Measurements from ENCODE around the gene COL11A1. TPM values are rescaled to one million over a fixed set of nuclear protein-coding genes. Genes with fewer than 3 reads are reported as not detected.
"Not testable (repeated sequence)": the region's sequence is repeated elsewhere in the genome, so short reads cannot be mapped to it uniquely, and the experiment has no call there.

The COL11A1 gene
- total RNA-seq, 2 donors from 2014 or later = not detected

GRCh38 chr1:102941366-102941947, 166.9 kb downstream of the COL11A1 start:
- Mint-ChIP-seq H3K27ac (no peak overlapping the region), H3K9me3 (no peaks in the 10 kb centered on the region), H3K4me3 (no peak overlapping the region), H3K36me3 (ENCODE audit: insufficient read depth in 2 of 2) (no peaks in the 10 kb centered on the region), H3K27me3 (ENCODE audit: low read depth) (no peaks in the 10 kb centered on the region), H3K4me1 (ENCODE audit: low read depth) (no peaks in the 10 kb centered on the region)
- ATAC-seq (replicated peaks in 1 of 2) (no peak), DNase-seq (no peak)

- Mint-ChIP-seq H3K9me3 (peaks cover 0 to 4% of the 10 kb centered on the region in 2 donors), H3K4me3 (no peak overlapping the region), H3K4me1 (ENCODE audit: low read depth) (no peaks in the 10 kb centered on the region), H3K27ac (no peak overlapping the region), H3K27me3 (ENCODE audit: low read depth) (no peaks in the 10 kb centered on the region), H3K36me3 (ENCODE audit: insufficient read depth in 2 of 2) (no peaks in the 10 kb centered on the region)
- no peak for ATAC-seq (replicated peaks in 1 of 2)
- no peak for DNase-seq
These were observed 170.9 kb downstream of the COL11A1 start for GRCh38 chr1:102937401-102937800.

GRCh38 chr1:102933362-102933761, 175.0 kb downstream of the COL11A1 start:
- not testable (repeated sequence) for H3K4me3 Mint-ChIP-seq

GRCh38 chr1:102919659-102920058, 188.7 kb downstream of the COL11A1 start:
- no peak overlapping the region for H3K4me3 Mint-ChIP-seq
- no peaks in the 10 kb centered on the region for H3K36me3 Mint-ChIP-seq (ENCODE audit: insufficient read depth in 2 of 2)
- no peaks in the 10 kb centered on the region for H3K27me3 Mint-ChIP-seq (ENCODE audit: low read depth)
- DNase-seq (no peak), ATAC-seq (replicated peaks in 1 of 2) (no peak)
- no peak overlapping the region for H3K27ac Mint-ChIP-seq
- H3K9me3 Mint-ChIP-seq = no peaks in the 10 kb centered on the region
- H3K4me1 Mint-ChIP-seq (ENCODE audit: low read depth) = no peaks in the 10 kb centered on the region

More at GRCh38 chr1:102933362-102933761, 175.0 kb downstream of the COL11A1 start:
- H3K36me3 Mint-ChIP-seq (ENCODE audit: insufficient read depth in 2 of 2); H3K27me3 Mint-ChIP-seq (ENCODE audit: low read depth); DNase-seq; H3K27ac Mint-ChIP-seq; H3K4me1 Mint-ChIP-seq (ENCODE audit: low read depth); ATAC-seq (replicated peaks in 1 of 2); H3K9me3 Mint-ChIP-seq: not testable (repeated sequence)

- ATAC-seq (replicated peaks in 1 of 2) = no peak
- H3K4me1 Mint-ChIP-seq (ENCODE audit: low read depth) = no peaks in the 10 kb centered on the region
- DNase-seq = no peak
- H3K27ac Mint-ChIP-seq = no peak overlapping the region
- H3K4me3 Mint-ChIP-seq = no peak overlapping the region
- H3K36me3 Mint-ChIP-seq (ENCODE audit: insufficient read depth in 2 of 2) = no peaks in the 10 kb centered on the region
- H3K9me3 Mint-ChIP-seq = no peaks in the 10 kb centered on the region
- no peaks in the 10 kb centered on the region for H3K27me3 Mint-ChIP-seq (ENCODE audit: low read depth)
These were observed 206.3 kb downstream of the COL11A1 start for GRCh38 chr1:102901996-102902395.

DNA sequence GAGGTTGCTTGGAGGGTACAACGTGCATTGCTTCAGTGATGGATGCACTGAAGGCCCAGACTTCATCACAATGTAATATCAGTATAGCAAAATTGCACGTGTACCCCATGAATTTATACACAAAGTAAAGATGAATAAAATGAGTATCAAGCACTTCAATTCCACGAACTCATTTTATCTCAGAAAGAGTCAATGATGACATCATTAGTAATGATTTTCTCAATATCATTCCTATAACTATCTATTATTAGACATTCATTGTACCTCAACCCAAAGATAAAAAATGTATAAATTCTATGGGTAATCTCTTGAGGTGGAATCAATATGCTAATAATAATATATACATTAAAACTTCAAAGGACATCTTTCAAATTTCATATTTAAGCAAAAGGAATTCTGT, 208.4 kb downstream of the COL11A1 start:
- Mint-ChIP-seq H3K27me3 (ENCODE audit: low read depth) (no peaks in the 10 kb centered on the region), H3K36me3 (ENCODE audit: insufficient read depth in 2 of 2) (no peaks in the 10 kb centered on the region), H3K4me1 (ENCODE audit: low read depth) (no peaks in the 10 kb centered on the region), H3K9me3 (no peaks in the 10 kb centered on the region), H3K4me3 (no peak overlapping the region), H3K27ac (no peak overlapping the region)
- no peak for ATAC-seq (replicated peaks in 1 of 2)
- no peak for DNase-seq

DNA sequence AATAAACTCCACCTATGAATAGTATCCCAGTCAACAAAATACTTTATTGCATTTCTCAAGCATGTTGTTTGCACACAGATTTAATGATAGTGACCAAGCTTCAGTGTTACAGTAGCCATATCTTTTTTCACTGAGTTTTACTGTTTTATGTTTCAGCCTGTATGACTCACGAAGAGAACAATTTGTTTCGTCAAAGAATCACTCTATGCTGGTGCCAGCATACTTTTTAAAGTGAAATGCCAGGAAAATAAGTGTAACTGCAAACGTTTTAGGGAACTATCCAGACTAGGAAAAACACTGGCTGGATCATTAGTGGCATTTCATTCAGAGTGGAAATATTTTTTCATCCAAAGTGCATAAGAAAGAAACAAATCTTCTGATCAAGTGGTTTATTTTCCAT, 210.8 kb downstream of the COL11A1 start:
- no peaks in the 10 kb centered on the region for H3K27me3 Mint-ChIP-seq (ENCODE audit: low read depth)
- H3K36me3 Mint-ChIP-seq (ENCODE audit: insufficient read depth in 2 of 2) = no peaks in the 10 kb centered on the region
- H3K4me3 Mint-ChIP-seq = no peak overlapping the region
- ATAC-seq (replicated peaks in 1 of 2) (no peak), DNase-seq (no peak)
- H3K4me1 Mint-ChIP-seq (ENCODE audit: low read depth) = no peaks in the 10 kb centered on the region
- no peak overlapping the region for H3K27ac Mint-ChIP-seq
- H3K9me3 Mint-ChIP-seq = no peaks in the 10 kb centered on the region

DNA sequence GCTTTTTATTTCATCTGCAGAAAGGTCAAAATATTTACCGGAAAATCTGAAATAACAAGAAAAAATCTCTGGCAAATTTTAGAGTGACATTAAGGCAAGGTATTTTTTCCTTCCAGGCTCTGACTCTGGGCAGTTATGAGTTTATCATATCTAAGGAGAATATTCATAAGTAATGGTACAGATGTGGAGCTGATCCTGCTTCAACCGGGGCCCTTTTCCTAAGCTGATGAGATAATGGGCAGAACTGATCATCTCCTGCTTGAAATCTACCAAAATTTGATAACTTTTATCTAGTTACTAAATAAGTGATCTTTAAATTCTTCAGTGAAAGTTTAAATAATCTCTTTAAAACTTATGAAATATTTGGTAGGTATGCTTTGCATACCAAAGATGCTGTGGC, 211.6 kb downstream of the COL11A1 start:
- no peaks in the 10 kb centered on the region for H3K27me3 Mint-ChIP-seq (ENCODE audit: low read depth)
- H3K9me3 Mint-ChIP-seq = no peaks in the 10 kb centered on the region
- no peak overlapping the region for H3K4me3 Mint-ChIP-seq
- H3K36me3 Mint-ChIP-seq (ENCODE audit: insufficient read depth in 2 of 2) = no peaks in the 10 kb centered on the region
- DNase-seq = no peak
- ATAC-seq (replicated peaks in 1 of 2) = no peak
- no peak overlapping the region for H3K27ac Mint-ChIP-seq
- no peaks in the 10 kb centered on the region for H3K4me1 Mint-ChIP-seq (ENCODE audit: low read depth)

DNA sequence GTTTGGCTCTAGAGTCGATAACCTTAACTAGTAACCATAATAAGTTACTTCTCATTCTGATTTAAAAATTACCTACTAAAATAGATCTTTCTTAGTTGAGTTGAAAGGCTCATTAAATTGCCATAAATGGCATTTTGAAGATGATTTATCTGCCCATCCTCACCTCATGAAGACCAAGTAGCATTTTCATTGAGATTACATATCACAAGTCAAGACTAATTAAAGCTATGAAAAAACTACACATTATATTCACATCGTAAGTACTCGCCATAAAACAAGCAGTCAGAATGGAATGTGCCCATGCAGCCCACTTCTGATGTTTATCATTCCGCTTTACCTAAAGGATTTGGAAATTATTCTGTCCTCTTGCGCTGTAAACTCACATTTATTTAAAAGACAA, 212.0 kb downstream of the COL11A1 start:
- DNase-seq (no peak), ATAC-seq (replicated peaks in 1 of 2) (no peak)
- Mint-ChIP-seq H3K27me3 (ENCODE audit: low read depth) (no peaks in the 10 kb centered on the region), H3K4me3 (no peak overlapping the region), H3K36me3 (ENCODE audit: insufficient read depth in 2 of 2) (no peaks in the 10 kb centered on the region), H3K9me3 (no peaks in the 10 kb centered on the region), H3K27ac (no peak overlapping the region), H3K4me1 (ENCODE audit: low read depth) (no peaks in the 10 kb centered on the region)

DNA sequence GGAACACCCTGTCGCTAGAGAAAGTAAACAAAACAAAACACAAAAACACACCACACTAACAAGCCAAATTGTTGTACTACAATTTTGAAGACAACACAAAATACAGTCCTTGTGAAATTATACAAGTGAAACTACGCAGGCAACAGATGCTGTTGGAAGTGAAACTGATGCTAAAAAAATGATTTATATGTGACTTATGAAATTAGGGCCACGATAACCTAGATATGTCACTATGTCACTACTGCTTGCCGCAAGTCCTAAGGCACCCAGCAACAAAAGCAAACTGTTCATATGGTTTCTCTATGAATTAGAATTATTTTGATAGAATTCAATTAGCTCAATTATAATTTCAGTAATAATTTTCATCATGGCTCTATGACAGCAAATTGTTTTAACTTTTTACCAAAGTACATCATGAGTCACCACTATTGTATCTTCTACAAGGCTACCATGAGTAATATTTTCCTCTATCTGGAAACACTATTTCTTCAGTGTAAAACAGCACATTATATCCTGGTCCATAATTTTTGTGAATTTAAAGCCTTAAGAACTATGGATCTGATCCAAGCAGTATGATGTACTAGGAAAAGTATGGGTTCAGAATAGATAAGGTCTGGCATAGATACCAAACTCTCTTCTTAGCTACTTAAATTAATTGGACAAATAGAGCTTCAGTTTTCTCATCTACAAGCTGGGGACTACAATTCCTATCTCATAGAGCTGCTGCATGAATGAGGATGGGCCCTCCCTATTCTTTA, 216.3 kb downstream of the COL11A1 start:
- Mint-ChIP-seq H3K4me1 (ENCODE audit: low read depth) (no peaks in the 10 kb centered on the region), H3K4me3 (no peak overlapping the region), H3K36me3 (ENCODE audit: insufficient read depth in 2 of 2) (no peaks in the 10 kb centered on the region), H3K27ac (no peak overlapping the region), H3K27me3 (ENCODE audit: low read depth) (no peaks in the 10 kb centered on the region), H3K9me3 (no peaks in the 10 kb centered on the region)
- no peak for DNase-seq
- ATAC-seq (replicated peaks in 1 of 2) = no peak

DNA sequence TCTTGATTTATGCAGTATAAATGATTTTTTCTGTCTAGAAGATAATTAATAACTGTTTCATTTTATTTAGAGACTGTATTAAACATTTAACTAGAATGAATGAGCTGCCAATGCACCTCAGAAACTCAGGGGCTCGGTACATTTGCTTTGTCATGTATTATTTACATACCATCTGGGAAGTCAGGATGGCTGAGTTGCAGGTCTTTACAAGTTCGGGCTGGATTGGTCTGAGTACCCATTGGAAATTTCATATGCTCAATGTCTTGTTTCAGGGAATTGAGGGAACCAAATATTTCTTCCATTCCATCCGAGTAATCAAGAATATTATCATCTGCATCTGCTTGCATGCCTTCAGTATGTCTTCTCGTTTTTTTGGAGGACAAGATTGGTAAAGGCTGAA, 221.7 kb downstream of the COL11A1 start:
- H3K4me3 Mint-ChIP-seq = no peak overlapping the region
- H3K9me3 Mint-ChIP-seq = no peaks in the 10 kb centered on the region
- ATAC-seq (replicated peaks in 1 of 2) (no peak), DNase-seq (no peak)
- no peaks in the 10 kb centered on the region for H3K4me1 Mint-ChIP-seq (ENCODE audit: low read depth)
- no peaks in the 10 kb centered on the region for H3K36me3 Mint-ChIP-seq (ENCODE audit: insufficient read depth in 2 of 2)
- no peaks in the 10 kb centered on the region for H3K27me3 Mint-ChIP-seq (ENCODE audit: low read depth)
- H3K27ac Mint-ChIP-seq = no peak overlapping the region

DNA sequence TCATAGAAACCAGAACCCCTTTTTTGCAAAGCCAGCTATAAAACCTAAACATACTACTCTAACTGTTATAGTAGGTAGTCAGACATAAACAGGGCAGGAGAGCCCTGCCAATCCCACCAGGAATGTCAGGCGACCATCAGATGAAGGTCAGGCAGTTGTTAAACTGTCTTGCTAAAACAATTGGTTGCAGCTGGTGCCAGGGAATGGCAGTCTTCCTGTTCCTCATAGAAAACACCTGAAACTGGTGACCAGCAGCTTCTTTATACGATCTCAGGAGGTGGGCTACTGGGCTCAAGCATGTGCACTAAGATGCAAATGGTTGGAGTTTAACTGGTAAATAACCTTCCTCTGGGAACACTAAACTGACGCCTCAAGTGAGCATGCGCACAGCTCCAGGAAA, 224.1 kb downstream of the COL11A1 start:
- H3K27me3 Mint-ChIP-seq (ENCODE audit: low read depth) = no peaks in the 10 kb centered on the region
- no peak for ATAC-seq (replicated peaks in 1 of 2)
- no peaks in the 10 kb centered on the region for H3K4me1 Mint-ChIP-seq (ENCODE audit: low read depth)

DNA sequence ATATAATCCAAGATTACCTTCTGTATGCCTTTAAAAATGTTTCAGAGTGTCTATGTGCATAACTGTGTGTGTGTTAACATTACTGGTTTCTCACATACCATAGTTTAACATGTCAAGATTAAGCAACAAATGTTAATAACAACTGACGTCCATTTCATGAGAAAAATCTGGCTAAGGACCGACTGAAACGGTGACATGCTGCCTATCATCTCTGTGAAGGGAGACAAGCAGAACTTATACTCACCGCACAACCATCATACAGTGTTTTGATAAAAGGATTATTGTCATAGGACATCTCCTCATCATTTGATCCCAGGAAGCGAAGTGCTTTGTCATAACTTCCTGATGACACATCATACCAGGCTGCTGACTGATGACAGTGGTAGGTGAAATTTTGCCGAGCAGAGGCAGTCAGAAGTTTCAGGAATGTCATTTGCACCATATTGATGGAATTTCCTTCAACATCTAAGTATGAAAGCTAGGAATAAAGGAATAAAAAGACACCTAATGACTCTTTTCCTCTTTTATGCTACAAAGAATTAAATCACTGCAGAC, 228.8 kb downstream of the COL11A1 start:
- H3K4me1 Mint-ChIP-seq (ENCODE audit: low read depth) = no peaks in the 10 kb centered on the region
- no peak overlapping the region for H3K4me3 Mint-ChIP-seq
- H3K36me3 Mint-ChIP-seq (ENCODE audit: insufficient read depth in 2 of 2) = no peaks in the 10 kb centered on the region
- H3K9me3 Mint-ChIP-seq = no peaks in the 10 kb centered on the region
- no peak overlapping the region for H3K27ac Mint-ChIP-seq
- no peaks in the 10 kb centered on the region for H3K27me3 Mint-ChIP-seq (ENCODE audit: low read depth)
- DNase-seq (no peak), ATAC-seq (replicated peaks in 1 of 2) (no peak)

More for the DNA sequence above, 224.1 kb downstream of the COL11A1 start:
- H3K9me3 Mint-ChIP-seq = no peaks in the 10 kb centered on the region
- no peak overlapping the region for H3K4me3 Mint-ChIP-seq
- DNase-seq = no peak
- H3K27ac Mint-ChIP-seq = no peak overlapping the region
- H3K36me3 Mint-ChIP-seq (ENCODE audit: insufficient read depth in 2 of 2) = no peaks in the 10 kb centered on the region

DNA sequence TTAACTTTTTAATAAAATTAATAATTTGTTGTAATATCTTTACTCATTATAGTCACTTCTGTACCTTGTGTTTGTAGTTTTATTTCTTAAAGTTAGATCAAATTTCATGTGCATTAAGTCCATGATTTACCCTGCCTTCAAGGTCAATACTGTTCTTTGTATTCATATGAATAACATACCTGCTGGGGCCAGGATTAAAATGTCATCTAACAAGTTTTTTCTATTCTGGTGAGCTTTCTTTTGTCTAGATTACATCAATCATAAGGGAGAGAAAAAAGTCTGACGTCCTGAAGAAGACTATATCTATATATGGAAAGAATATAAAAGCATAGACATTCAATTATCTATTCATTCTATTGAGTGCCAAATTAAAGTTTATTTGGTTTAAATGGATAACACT, 232.6 kb downstream of the COL11A1 start:
- H3K9me3 Mint-ChIP-seq = peaks cover 2 to 7% of the 10 kb centered on the region in 2 donors
- ATAC-seq (replicated peaks in 1 of 2) (no peak), DNase-seq (no peak)
- no peak overlapping the region for H3K27ac Mint-ChIP-seq
- H3K4me3 Mint-ChIP-seq = no peak overlapping the region
- H3K4me1 Mint-ChIP-seq (ENCODE audit: low read depth) = no peaks in the 10 kb centered on the region
- H3K36me3 Mint-ChIP-seq (ENCODE audit: insufficient read depth in 2 of 2) = no peaks in the 10 kb centered on the region
- no peaks in the 10 kb centered on the region for H3K27me3 Mint-ChIP-seq (ENCODE audit: low read depth)
